ENCODE data around the gene INPP5A.
"Not testable (repeated sequence)": the region's sequence is repeated elsewhere in the genome, so short reads cannot be mapped to it uniquely, and the experiment has no call there.

The INPP5A gene

DNA sequence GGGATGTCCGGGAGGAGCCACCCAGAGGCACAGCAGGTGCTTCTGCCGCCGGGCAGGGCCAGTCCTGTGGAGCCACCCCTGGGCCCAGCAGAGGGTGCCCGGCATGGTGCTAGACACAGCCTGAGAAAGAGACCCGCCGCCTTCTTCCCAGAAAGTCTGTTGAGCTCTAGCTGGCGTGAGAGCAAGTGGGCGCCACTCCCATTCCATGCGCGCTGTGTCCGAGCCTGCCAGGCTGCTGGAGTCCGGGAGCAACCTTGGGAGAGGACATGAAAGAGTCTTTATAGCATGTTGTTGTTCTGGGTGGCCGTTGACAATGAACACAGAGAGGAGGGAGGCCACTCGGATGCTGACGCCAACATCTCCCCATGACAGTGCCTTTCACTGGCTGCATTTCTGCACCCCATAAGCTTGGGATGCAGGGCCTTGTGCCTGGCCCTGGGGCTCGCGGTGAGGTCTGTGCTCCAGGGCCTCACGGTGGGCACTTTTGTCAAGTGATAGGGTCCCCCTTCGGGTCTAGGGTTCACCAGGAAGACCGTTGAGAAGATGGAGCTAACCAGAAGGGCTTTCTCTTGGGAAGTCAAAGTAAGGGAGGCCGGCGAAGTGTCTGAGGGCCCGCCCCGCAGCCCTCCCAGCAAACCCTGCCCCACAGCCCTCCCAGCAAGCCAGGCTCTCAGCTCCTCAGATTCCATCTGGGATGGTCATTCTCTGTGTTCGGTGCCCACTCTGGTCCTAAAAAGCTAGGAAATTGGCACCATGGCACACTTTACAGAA, 201.1 kb downstream of the INPP5A start:
- DNase-seq: peak; percentile 74 to 95 (median 88)
- intact Hi-C loops (cut with DNase I): loop anchor here (5.0 kb wide), 2 partner anchors 49 to 91 kb away; partner anchors contain the start of gene NKX6-2

DNA sequence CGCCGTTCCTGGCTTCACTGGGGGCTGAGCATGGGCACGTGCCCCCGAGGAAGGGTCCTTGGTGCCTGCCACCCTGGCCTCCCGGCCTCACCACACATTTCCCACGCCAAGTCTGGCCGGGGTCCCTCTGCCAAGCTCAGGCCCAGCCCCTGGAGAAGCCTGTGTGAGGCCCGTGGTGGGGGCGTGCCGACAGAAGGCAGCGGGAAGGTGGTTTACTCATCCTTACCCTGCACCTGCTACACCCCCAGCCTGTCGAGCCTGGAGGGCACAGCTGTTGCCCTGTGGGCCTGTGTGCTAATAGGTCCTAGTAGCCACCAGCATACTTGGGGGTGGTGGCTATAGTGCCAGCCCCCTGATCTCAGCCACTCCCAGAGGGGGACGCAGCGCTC, 201.6 kb downstream of the INPP5A start:
- peak in 25 of 42 donors; percentile 36 to 79 (median 60) for DNase-seq
- intact Hi-C loops (cut with DNase I): loop anchor here (5.0 kb wide), 2 partner anchors 48 to 92 kb away; partner anchors contain the start of gene NKX6-2

DNA sequence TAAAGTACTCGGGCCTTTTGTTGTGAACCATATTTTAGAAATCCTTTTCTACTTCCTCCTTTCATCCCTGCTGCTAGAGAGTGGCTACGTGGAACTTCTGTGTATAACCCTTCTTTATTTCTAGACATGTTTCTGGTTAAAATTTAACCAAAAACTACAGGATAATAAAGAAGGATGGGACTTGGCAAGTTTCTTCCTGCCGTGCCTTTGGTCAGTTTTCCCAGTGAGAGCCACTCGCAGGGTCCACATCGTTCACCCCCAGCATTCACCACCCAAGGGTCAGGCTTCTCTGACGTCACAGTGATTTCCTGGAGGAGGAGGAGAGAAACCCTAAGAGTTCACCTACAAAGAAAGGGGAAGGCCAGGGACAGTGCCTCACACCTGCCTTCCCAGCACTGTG, 203.0 kb downstream of the INPP5A start:
- intact Hi-C loops (cut with DNase I): no loop called here
- no peak for DNase-seq

DNA sequence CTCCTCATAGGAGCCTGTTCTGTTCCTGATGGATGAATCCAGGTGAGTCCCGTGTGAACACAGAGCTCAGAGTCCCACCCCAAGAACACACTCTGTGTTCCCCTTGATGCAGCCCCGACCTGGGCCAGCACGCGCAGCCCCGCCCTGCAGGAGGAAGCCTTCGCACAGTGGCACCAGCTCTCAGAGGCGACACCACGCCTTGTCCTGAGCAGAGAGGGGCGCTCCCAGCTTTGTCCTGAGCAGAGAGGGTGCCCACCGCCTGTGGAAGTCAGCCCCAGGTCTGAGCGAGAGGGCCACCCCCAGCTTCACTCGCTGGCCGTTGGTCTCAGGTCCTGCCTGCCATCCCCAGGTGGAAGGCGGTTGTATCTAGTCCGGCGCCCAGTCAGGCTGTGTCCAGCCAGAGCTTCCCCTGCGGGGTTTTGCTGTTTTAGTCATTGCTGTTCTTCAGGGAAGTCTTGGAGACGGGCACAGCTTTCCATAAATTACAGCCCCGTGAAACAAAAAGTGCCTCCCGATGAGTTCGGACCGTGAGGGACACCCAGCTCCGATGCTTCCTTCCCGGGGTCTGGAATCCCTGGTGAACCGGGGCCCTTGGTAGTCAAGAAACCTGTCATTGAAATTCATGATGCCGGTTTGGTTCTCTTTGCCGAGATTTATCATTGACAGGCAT, 204.7 kb downstream of the INPP5A start:
- no peak for DNase-seq
- intact Hi-C loops (cut with DNase I): no loop called here

DNA sequence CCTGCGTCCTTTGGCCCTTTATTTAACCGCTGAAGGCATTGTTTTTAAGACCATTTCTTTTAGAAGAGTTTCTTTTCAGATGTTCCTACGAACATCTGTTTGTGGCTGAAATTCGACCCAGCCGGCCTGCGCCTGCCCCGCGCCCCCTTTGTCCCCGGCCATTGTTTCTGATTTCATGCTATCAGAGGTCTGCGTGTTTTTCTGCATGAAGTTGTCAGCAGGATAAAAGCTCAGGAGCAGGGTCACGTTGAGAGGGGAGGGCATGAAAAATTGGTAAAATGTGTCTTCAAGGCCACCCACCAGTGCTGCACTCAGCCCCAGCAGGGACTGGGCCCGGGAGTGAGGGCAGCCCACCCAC, 205.2 kb downstream of the INPP5A start:
- no peak for DNase-seq
- intact Hi-C loops (cut with DNase I): no loop called here

DNA sequence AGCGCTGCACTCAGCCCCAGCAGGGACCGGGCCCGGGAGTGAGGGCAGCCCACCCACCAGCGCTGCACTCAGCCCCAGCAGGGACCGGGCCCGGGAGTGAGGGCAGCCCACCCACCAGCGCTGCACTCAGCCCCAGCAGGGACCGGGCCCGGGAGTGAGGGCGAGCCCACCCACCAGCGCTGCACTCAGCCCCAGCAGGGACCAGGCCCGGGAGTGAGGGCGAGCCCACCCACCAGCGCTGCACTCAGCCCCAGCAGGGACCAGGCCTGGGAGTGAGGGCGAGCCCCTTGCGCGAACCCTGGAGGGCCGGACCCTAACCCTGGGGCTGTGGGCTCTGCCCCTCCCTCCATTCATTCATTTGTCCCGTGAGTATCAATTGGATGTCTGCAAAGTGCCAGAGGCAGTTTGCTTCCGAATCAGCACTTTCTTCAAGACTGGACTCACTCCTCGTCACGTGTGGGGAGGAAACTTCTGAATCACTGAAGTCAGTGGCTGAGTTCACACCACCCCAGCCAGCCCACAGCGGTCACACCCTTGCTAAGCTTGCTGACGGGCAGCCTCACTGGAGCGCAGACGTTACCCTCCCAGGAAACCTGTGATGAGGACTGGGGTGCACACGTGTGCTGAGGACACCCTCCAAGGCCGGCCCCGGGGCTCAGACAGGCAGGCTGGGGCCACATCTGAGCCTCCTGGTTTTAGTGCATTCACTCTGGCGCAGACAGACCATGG, 205.8 kb downstream of the INPP5A start:
- DNase-seq; intact Hi-C loops (cut with DNase I): not testable (repeated sequence)

DNA sequence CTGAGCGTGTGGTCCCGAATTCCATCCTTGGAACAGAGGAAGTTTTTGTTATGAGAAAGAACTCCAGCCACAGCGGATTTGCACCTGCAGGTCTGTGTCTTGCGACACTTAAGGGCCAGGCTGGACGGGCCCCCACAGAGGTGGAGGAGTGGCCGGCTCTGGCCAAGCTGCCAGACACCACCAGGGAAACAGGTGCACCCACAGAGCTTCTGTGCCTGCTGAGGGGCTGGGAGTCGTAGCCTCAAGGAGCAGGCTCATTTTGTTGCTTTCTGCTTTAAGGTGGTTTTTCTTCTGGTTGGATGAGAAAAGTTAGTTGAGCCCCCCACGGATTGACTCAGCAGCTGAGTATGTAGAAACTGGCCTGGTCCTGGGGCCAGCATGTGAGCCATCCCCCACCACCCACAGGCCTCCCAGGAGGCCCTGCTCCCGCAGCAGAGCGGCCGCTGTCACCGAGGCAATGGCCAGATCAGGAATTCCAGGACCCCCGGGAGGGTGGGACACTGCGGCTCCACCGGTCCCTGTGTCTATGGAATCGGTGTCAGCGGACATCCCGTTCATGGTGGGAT, 206.4 kb downstream of the INPP5A start:
- DNase-seq: no peak
- intact Hi-C loops (cut with DNase I): no loop called here

DNA sequence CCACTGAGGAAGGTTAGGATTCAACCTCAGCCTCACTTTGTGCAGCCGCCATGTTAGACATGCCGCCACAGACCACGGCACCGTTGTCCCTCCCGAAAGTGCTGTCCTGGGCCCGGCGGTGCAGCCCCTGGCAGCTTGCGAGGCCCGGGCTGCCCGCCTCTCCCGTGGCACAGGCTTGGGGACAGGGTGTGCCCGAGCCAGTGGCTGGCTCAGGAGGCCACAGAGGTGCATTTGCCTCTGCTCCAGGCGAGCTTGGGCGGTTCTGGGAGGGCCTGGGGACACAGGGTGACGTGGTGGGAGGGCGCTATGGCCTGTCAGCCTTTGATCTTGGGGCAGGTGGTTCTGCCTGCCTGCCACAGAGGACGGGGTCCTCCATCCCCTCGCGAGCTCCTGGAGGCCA, 207.3 kb downstream of the INPP5A start:
- no peak for DNase-seq
- intact Hi-C loops (cut with DNase I): no loop called here

DNA sequence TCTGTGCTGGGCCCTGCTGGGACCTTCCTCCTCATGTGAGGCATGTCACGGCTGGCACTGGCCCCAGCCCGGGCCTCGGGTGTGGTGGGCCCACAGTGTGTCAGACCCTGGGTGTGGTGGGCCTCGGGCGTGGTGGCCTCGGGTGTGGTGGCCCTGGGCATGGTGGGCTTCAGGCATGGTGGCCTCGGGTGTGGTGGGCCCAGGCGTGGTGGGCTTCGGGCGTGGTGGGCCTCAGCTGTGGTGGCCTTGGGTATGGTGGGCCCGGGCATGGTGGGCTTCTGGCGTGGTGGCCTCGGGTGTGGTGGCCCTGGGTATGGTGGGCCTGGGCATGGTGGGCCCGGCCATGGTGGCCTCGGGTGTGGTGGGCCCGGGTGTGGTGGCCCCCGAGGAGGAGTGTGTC, 207.9 kb downstream of the INPP5A start:
- no peak for DNase-seq
- intact Hi-C loops (cut with DNase I): no loop called here

DNA sequence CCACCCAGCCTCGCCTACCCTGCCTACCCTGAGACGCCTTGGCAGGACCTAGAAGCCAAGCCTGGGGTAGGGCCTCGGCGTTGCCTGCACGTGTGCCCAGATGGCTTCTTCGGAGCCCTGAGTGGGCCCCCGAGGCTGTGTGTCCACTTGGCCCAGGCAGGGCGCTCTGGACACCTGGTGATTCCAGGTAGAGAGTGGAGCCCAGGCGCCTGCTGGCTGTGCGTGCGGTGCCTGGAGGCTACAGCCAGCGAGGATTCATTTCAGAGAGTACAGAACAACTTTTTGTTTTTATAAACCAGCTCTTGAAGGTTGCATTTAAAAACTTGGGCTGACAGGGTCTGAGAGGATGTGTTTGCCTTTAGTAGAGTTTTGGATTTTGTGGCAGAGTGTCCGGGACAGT, 208.4 kb downstream of the INPP5A start:
- DNase-seq: no peak
- intact Hi-C loops (cut with DNase I): no loop called here

DNA sequence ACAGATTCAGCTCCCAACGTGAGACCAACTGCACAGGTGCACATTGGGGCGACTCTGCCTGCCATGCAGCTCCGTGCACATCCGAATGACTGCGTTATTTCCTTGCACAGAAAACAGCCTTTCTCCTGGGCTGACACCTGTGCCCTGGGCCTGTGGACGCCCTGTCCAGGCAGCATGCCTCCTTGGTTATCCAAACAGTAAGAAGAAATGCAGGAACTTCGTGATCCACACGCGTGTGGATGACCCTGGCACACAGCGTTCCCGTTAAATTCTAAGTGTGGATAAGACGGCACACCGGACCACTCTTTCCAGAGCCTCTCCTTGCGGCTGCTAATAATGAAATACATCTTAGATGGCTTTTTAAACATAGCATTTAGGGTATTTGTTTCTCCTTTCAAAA, 208.8 kb downstream of the INPP5A start:
- no peak for DNase-seq
- intact Hi-C loops (cut with DNase I): no loop called here

DNA sequence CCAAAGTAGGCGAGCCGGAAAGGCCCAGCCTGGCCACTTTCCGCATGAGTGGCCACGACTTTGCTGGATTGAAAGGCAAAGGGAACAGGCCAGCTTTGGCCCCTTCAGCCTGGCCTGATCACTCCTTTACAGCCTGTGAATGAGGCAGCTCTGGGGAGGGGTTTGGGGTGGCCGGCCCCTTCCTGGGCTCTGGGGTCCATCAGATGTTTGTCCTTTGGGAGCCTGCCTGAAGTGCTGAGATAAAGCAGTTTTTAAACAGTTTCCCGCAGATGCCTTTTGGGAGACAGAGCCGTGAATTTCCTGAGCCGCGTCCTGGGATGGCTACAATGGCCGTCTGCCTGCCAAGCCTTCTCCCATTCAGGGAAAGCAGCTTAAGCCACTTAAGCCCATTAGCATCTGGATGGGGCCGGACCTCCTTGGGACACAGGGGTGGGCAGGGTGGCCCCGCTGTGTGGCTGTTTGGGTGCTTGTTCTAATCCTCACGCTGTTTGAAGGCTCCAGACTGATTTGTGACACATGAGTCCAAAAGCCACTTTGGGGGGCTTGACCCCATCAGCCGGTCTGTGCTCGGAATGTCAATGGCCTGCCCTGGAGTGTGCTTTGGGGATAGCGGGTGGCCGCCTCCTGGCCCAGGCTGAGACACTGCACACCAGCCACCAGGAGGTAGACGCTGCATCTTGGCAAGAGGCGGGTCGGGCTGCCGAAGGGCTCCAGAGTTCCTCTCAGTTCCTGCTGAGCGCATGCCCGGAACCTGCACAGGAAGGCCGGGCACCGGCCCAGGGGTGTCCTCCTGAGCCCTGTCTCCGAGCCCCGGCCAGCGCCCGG, 209.4 kb downstream of the INPP5A start:
- intact Hi-C loops (cut with DNase I): no loop called here
- peak in 14 of 42 donors; percentile 40 to 73 (median 57) for DNase-seq

DNA sequence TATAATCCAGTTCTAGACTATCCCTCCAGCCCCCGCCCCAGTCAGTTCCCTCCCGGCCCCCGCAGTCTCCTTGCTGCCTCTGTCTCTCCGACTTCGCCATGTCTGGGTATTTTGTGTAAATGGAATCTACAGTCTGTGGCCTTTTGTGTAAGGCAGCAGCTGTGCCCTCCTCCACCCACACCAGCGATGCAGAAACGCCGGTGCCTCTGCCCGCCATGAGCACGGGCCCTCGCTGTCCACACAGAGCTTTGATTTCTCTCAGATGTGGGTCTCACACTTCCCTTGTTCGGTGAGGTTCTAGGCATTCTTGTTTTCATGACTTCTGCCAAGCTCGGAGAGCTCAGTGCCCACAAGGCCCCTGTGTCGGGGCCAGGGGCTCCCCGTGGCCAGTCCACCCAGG, 210.5 kb downstream of the INPP5A start:
- no peak for DNase-seq
- intact Hi-C loops (cut with DNase I): no loop called here

DNA sequence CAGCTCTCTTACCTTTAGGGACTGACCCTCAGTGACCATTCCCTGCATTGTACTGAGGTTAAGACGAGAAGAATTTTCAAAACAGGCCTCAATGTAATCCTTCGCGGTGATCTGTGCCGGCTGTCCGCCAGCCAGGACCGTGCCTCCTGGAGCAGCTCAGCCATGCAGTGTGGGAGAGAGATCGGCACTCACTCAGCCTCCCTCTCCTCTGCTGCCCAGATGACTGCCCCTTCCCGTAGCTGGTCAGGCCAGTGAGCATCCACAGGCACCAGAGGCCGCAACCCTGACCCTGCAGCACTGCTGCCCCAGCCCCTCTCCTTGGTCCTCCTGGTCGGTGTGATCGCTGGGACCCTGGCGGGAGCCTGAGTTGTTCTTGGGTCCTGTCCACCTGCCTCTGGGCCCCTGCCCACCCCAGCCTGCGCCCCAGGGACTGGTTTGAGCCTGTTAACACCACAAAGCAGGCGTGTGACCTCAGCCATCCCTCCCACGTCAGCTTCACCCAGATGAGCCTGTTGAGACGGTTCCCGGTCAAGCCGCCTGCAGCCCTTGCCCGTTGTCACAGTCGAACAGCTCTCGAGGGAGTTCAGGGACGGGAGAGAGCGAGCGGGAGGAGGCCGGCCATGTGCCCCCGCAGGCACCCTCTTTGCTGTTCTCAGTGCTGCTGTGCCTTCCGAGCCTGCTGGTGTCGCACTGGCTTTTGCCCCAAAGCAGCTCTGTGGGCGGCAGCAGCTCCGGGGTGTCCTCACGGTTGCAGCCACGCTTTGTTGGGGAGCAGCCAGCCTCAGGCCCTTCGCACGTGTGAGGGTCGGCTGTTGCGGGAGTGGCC, 211.2 kb downstream of the INPP5A start:
- intact Hi-C loops (cut with DNase I): no loop called here
- DNase-seq: no peak

DNA sequence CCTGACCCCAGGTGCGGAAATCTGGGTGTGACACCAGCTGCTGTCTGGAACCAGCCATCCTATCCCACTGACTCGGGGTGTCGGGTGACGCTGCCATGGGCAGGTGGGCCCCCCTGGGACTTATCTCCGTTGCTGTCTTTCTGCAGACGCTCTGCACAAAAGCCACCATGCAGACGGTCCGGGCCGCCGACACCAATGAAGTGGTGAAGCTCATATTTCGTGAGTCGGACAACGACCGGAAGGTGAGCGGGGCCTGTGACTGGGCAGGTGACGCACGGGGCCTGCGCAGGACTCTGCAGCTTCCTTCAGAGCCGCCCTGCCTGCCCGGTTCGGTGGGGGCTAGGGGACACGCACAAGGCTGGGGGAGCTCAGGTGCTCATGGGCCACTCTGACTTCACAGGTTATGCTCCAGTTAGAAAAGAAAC, 211.8 kb downstream of the INPP5A start:
- DNase-seq: no peak
- intact Hi-C loops (cut with DNase I): no loop called here

DNA sequence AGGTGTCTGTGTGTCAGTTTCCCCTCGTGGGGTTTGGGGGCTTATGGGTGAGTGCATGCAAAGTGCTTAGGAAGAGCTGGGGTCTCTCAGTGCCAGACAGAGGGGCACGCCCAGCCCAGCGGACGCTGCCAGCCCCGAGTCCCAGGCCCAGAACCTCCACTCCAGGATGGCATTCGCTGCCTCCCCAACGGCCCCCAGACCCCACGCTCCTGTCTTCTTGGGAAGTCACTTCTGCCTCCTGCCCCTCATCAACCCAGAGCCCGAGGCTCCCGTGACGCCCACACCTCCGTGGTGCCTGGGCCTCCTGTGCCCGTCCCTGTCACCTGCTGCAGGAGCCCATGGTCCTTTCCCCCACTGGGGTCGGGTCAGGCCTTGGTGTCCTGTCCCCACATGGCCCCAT, 213.3 kb downstream of the INPP5A start:
- intact Hi-C loops (cut with DNase I): no loop called here
- DNase-seq: no peak

DNA sequence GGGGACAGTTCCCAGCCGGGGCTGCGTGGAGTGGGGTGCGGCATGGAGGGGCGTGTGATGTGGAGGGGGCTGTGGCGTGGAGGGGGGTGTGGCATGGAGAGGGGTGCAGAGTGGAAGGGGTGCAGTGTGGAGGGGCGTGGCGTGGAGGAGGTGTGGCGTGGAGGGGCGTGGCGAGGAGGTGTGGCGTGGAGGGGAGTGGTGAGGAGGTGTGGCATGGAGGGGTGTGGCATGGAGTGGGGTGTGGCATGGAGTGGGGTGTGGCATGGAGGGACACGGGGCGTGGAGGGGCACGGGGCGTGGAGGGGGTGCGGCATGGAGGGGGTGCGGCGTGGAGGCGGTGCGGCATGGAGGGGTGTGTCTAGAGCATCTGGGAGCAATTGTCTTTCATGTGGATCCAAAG, 214.8 kb downstream of the INPP5A start:
- intact Hi-C loops (cut with DNase I): no loop called here
- DNase-seq: peak in 12 of 42 donors; percentile 36 to 62 (median 49)

DNA sequence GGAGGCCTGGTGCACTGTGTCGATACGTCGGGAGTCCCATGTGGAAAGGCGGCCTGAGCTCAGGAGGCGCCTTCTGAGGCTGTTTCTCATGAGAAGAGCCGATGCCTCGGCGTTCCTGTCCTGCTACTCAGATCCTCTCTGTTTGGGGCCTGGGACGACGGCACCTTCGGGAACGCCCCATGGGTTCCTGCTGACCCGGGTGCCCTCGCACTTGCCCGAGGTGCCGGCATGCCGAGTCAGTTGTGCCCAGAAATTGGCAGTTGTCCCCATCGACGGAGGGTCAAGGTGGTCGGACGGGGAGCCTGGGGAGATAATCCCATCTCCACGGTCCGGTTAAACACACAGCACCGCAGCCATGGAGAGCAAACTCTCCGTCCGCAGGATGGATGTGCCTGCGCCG, 215.4 kb downstream of the INPP5A start:
- no peak for DNase-seq
- intact Hi-C loops (cut with DNase I): no loop called here

Data from head of caudate nucleus (tissue), 42 donors.